Liver (tissue), 9 donors: ENCODE data around the gene ANKRD10. TPM values are rescaled to one million over a fixed set of nuclear protein-coding genes. Genes with fewer than 3 reads are reported as not detected.

Source experiments
- DNase-seq: peaks from one replicate; pipeline ENCODE4 v3.0.0-alpha.2; 2017; ENCODE audit warnings: low spot score
- H3K27ac ChIP-seq, 2 donors: one replicate each; pipeline ENCODE4 v1.7.0; 2013; ENCODE audit warnings: inconsistent platforms in 2 of 2, low read length in 2 of 2, control low read depth in 1 of 2, low read depth in 1 of 2, mild to moderate bottlenecking in 1 of 2
- H3K27me3 ChIP-seq, 4 donors: one replicate each; pipeline versions ENCODE4 v1.6.1 to v1.7.0; 2013; ENCODE audit warnings: low read length in 3 of 4, inconsistent platforms in 1 of 4, mild to moderate bottlenecking in 1 of 4, moderate library complexity in 1 of 4; ENCODE audit not compliant: control insufficient read depth in 4 of 4, insufficient read depth in 4 of 4
- H3K36me3 ChIP-seq, 4 donors: one replicate each; pipeline versions ENCODE4 v1.6.1 to v1.7.0; 2013; ENCODE audit warnings: low read length in 3 of 4, mild to moderate bottlenecking in 3 of 4, low read depth in 1 of 4, moderate library complexity in 1 of 4; ENCODE audit not compliant: control insufficient read depth in 4 of 4, insufficient read depth in 3 of 4
- H3K4me1 ChIP-seq, 4 donors: one replicate each; pipeline versions ENCODE4 v1.6.1 to v1.7.0; 2013; ENCODE audit warnings: low read length in 3 of 4, mild to moderate bottlenecking in 3 of 4, moderate library complexity in 1 of 4; ENCODE audit not compliant: control insufficient read depth in 4 of 4, insufficient read depth in 4 of 4
- H3K4me3 ChIP-seq, 3 donors: one replicate each; pipeline versions ENCODE4 v1.6.1 to v1.7.0; 2013; ENCODE audit warnings: low read length in 3 of 3, control low read depth in 1 of 3, low read depth in 1 of 3, mild to moderate bottlenecking in 1 of 3
- H3K9ac ChIP-seq, 2 donors: one replicate each; pipeline ENCODE4 v1.7.0; 2013; ENCODE audit warnings: low read length in 2 of 2, mild to moderate bottlenecking in 2 of 2, moderate library complexity in 2 of 2, control low read depth in 1 of 2, low read depth in 1 of 2
- H3K9me3 ChIP-seq, 4 donors: one replicate each; pipeline versions ENCODE4 v1.6.1 to v1.7.0; 2013; ENCODE audit warnings: low read length in 3 of 4; ENCODE audit not compliant: control insufficient read depth in 4 of 4
- EGR1 ChIP-seq, 2 donors: IDR thresholded peaks; 2 replicates each; pipeline ENCODE4 v1.6.1; 2016 to 2018; ENCODE audit warnings: antibody characterized with exemption in 2 of 2, low read depth in 2 of 2
- FOXA1 ChIP-seq: IDR thresholded peaks from 2 replicates; pipeline ENCODE4 v1.6.1; 2016; ENCODE audit warnings: antibody characterized with exemption
- FOXA2 ChIP-seq: IDR thresholded peaks from 2 replicates; pipeline ENCODE4 v1.6.1; 2016; ENCODE audit warnings: antibody characterized with exemption
- GABPA ChIP-seq, 2 donors: IDR thresholded peaks in 1 of 2; conservative IDR thresholded peaks in 1 of 2; 2 replicates each; pipeline ENCODE4 v1.6.1; 2016; ENCODE audit warnings: antibody characterized with exemption in 2 of 2, mild to moderate bottlenecking in 1 of 2, moderate library complexity in 1 of 2
- HNF4A ChIP-seq, 2 donors: conservative IDR thresholded peaks; 2 replicates each; pipeline ENCODE4 v1.6.1; 2016; ENCODE audit warnings: antibody characterized with exemption in 2 of 2, mild to moderate bottlenecking in 2 of 2
- HNF4G ChIP-seq: IDR thresholded peaks from 2 replicates; pipeline ENCODE4 v1.6.1; 2016; ENCODE audit warnings: antibody characterized with exemption
- JUND ChIP-seq, 2 donors: IDR thresholded peaks; 2 replicates each; pipeline ENCODE4 v1.6.1; 2016; ENCODE audit warnings: antibody characterized with exemption in 2 of 2
- NR2F2 ChIP-seq: IDR thresholded peaks from 2 replicates; pipeline ENCODE4 v1.6.1; 2016; ENCODE audit warnings: antibody characterized with exemption
- RAD21 ChIP-seq, 2 donors: IDR thresholded peaks; 2 replicates each; pipeline ENCODE4 v1.6.1; 2016; ENCODE audit warnings: antibody characterized with exemption in 2 of 2, mild to moderate bottlenecking in 2 of 2
- RXRA ChIP-seq, 2 donors: IDR thresholded peaks; 2 replicates each; pipeline ENCODE4 v1.6.1; 2017 to 2018; ENCODE audit warnings: antibody characterized with exemption in 2 of 2, mild to moderate bottlenecking in 1 of 2
- SP1 ChIP-seq: IDR thresholded peaks from 2 replicates; pipeline ENCODE4 v1.6.1; 2018; ENCODE audit warnings: antibody characterized with exemption, mild to moderate bottlenecking
- TAF1 ChIP-seq: conservative IDR thresholded peaks from 2 replicates; pipeline ENCODE4 v1.6.1; 2016; ENCODE audit warnings: antibody characterized with exemption, mild to moderate bottlenecking
- YY1 ChIP-seq: IDR thresholded peaks from 2 replicates; pipeline ENCODE4 v1.6.1; 2016; ENCODE audit warnings: antibody characterized with exemption, mild to moderate bottlenecking
- WGBS: extraction: QIAGEN DNeasy Blood & Tissue Kit; methylation state at CpG from one replicate; pipeline ENCODE4 v1.1.7; 2013; 5-methylcytosine and 5-hydroxymethylcytosine counted together
- polyA plus RNA-seq, 2 donors: library from polyadenylated mRNA; stranded (reverse) in 1 of 2; unstranded in 1 of 2; fragments of 200-250 nt in 1 of 2; fragments of >200 nt in 1 of 2; fragmentation: Nextera tagmentation in 1 of 2; extraction: Ambion mirVana in 1 of 2; gene quantifications; one replicate each; pipeline versions ENCODE4 v1.2.1 to v1.2.3, GENCODE V29; 2013 to 2015
- total RNA-seq, 2 donors: library from RNA; depleted of rRNA; stranded (reverse); fragments of >200 nt; gene quantifications; one replicate each; pipeline ENCODE4 v1.2.3, GENCODE V29; 2014
- TF ChIP-seq, protein P1 (sequence below): fragments of 150-350 bp; IDR thresholded peaks from 2 replicates; pipeline ENCODE4 v1.5.1; 2017; ENCODE audit warnings: improper control_type of control experiment, low read depth, low read length; ENCODE audit not compliant: missing input control
- TF ChIP-seq, protein P2 (sequence below): IDR thresholded peaks from 2 replicates; pipeline ENCODE4 v1.6.1; 2016; ENCODE audit warnings: antibody characterized with exemption
- TF ChIP-seq, protein P3 (sequence below): IDR thresholded peaks from 2 replicates; pipeline ENCODE4 v1.6.1; 2016; ENCODE audit warnings: antibody characterized with exemption
- TF ChIP-seq, protein P4 (sequence below): IDR thresholded peaks from 2 replicates; pipeline ENCODE4 v1.6.1; 2016; ENCODE audit warnings: antibody characterized with exemption
- donor health status: healthy.
- donor health status: healthy.
- donor health status: healthy.
- donor health status: healthy.
- donor health status: healthy.

Gene ANKRD10
- total and polyA plus RNA-seq, 4 donors, result 18.8 to 74.1 (median 52.9) TPM

DNA sequence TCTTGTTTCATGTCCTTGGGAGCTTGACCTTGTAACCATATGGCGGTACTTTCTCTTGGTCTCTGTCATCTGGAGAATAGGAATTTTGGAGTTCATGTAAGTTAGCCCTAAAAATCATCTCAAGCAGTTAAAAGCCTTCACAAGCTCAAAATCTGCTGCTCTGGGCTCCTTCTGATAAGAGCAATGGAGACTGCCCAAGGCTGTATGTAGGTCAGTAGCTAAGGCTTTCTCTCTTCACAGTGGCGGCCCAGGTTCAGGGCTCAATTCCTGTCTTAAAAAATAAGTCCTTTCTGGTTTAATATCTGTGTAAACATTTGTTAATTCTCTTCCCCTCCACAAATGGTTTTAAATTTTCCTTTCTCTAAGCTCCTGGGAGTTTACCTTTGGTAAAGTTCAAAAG lies 45.3 kb upstream of the ANKRD10 start:
- no peak overlapping the region for H3K9ac ChIP-seq

DNA sequence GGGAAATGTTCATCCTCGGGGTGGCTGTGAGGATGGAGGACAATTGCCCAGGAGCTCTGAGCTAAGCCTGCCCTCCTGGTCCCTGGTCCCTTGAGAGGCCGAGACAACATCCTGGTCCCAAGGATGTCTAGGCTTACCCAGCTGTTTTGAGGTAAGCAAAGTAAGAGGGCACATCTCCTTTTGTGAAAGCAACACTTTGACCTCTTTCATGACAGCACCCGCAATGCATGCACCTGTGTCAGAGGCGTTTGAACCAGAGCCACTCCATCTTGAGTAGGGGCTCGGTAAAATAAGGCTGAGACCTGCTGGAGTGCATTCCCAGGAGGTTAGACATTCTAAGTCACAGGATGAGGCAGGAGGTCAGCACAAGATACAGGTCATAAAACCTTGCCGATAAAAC lies 43.1 kb upstream of the ANKRD10 start:
- TF ChIP-seq YY1 (no peak), SP1 (no peak), FOXA1 (no peak), EGR1 (IDR thresholded peaks at IDR 0.05; ENCODE audit: low read depth in 2 of 2) (no peak), NR2F2 (no peak), TAF1 (no peak), FOXA2 (no peak), HNF4G (no peak), GABPA (IDR thresholded peaks at IDR 0.05 in 1 of 2, conservative IDR thresholded peaks at IDR 0.05 in 1 of 2) (no peak), RXRA (IDR thresholded peaks at IDR 0.05) (no peak), RAD21 (IDR thresholded peaks at IDR 0.05) (no peak), JUND (IDR thresholded peaks at IDR 0.05) (no peak)
- TF ChIP-seq, protein P1, sequence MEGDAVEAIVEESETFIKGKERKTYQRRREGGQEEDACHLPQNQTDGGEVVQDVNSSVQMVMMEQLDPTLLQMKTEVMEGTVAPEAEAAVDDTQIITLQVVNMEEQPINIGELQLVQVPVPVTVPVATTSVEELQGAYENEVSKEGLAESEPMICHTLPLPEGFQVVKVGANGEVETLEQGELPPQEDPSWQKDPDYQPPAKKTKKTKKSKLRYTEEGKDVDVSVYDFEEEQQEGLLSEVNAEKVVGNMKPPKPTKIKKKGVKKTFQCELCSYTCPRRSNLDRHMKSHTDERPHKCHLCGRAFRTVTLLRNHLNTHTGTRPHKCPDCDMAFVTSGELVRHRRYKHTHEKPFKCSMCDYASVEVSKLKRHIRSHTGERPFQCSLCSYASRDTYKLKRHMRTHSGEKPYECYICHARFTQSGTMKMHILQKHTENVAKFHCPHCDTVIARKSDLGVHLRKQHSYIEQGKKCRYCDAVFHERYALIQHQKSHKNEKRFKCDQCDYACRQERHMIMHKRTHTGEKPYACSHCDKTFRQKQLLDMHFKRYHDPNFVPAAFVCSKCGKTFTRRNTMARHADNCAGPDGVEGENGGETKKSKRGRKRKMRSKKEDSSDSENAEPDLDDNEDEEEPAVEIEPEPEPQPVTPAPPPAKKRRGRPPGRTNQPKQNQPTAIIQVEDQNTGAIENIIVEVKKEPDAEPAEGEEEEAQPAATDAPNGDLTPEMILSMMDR, result no peak
- TF ChIP-seq, protein P2, sequence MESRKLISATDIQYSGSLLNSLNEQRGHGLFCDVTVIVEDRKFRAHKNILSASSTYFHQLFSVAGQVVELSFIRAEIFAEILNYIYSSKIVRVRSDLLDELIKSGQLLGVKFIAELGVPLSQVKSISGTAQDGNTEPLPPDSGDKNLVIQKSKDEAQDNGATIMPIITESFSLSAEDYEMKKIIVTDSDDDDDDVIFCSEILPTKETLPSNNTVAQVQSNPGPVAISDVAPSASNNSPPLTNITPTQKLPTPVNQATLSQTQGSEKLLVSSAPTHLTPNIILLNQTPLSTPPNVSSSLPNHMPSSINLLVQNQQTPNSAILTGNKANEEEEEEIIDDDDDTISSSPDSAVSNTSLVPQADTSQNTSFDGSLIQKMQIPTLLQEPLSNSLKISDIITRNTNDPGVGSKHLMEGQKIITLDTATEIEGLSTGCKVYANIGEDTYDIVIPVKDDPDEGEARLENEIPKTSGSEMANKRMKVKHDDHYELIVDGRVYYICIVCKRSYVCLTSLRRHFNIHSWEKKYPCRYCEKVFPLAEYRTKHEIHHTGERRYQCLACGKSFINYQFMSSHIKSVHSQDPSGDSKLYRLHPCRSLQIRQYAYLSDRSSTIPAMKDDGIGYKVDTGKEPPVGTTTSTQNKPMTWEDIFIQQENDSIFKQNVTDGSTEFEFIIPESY, result no peak
- TF ChIP-seq, protein P3, sequence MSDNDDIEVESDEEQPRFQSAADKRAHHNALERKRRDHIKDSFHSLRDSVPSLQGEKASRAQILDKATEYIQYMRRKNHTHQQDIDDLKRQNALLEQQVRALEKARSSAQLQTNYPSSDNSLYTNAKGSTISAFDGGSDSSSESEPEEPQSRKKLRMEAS, result no peak
- TF ChIP-seq, protein P4, sequence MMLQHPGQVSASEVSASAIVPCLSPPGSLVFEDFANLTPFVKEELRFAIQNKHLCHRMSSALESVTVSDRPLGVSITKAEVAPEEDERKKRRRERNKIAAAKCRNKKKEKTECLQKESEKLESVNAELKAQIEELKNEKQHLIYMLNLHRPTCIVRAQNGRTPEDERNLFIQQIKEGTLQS, result no peak
- Histone ChIP-seq H3K27ac (no peak overlapping the region), H3K9ac (no peak overlapping the region), H3K27me3 (peaks cover 0 to 4% (median 0%) of the 10 kb centered on the region in 4 donors), H3K9me3 (no peaks in the 10 kb centered on the region), H3K36me3 (no peaks in the 10 kb centered on the region), H3K4me3 (no peak overlapping the region), H3K4me1 (no peaks in the 10 kb centered on the region)
- 93% methylated on average over 6 of the region's 6 CpGs for WGBS
- no peak for DNase-seq

More for the DNA sequence above, 45.3 kb upstream of the ANKRD10 start:
- Histone ChIP-seq H3K27ac (no peak overlapping the region), H3K36me3 (no peaks in the 10 kb centered on the region), H3K9me3 (peaks cover 0 to under 1% (median 0%) of the 10 kb centered on the region in 4 donors), H3K4me1 (no peaks in the 10 kb centered on the region), H3K27me3 (peaks cover 0 to 4% (median 0%) of the 10 kb centered on the region in 4 donors), H3K4me3 (no peak overlapping the region)
- DNase-seq, result no peak
- TF ChIP-seq HNF4A (conservative IDR thresholded peaks at IDR 0.05) (no peak), EGR1 (IDR thresholded peaks at IDR 0.05; ENCODE audit: low read depth in 2 of 2) (no peak)
- WGBS, result 91% methylated on average over 2 of the region's 2 CpGs
